SK-N-SH (cell line): ENCODE measurements around the gene ATR. TPM values are rescaled to one million over a fixed set of nuclear protein-coding genes. Genes with fewer than 3 reads are reported as not detected.

Source experiments
- CTCF ChIA-PET: fragments of 300-600, 350-600 bp; formaldehyde crosslinking; extraction: SDS; loops from one replicate; lab custom pipeline; 2021; lab: Yijun Ruan, JAX
- POLR2A ChIA-PET: fragments of 350-600 bp; sonication (Branson Sonifier 250); formaldehyde crosslinking; extraction: SDS; loops from one replicate; lab custom pipeline; 2020; ENCODE audit warnings: antibody characterized with exemption, inconsistent platforms; lab: Yijun Ruan, JAX
- DNase-seq: peaks from one replicate; pipeline ENCODE4 v3.0.0; 2012
- H2AFZ ChIP-seq: fragments of 200-600 bp; sonication (generic); 2 replicates; pipeline ENCODE4 v1.8.1; 2016; ENCODE audit warnings: antibody characterized with exemption, mild to moderate bottlenecking, low read depth
- H3F3A ChIP-seq: fragments of 200-600 bp; sonication (generic); replicated peaks from 2 replicates; pipeline ENCODE3; 2016; ENCODE audit warnings: antibody characterized with exemption, mild to moderate bottlenecking; ENCODE audit not compliant: insufficient read depth
- H3K27ac ChIP-seq, 2 experiments: fragments of 200-500 bp in 1 of 2; fragments of 200-600 bp in 1 of 2; sonication (Bioruptor generic) in 1 of 2; sonication (generic), shearing (Covaris generic) in 1 of 2; 2 replicates each; pipeline versions ENCODE4 v1.5.1 to v1.6.1; 2014 to 2016; ENCODE audit warnings: low read depth in 2 of 2, inconsistent platforms in 1 of 2, low read length in 1 of 2, mild to moderate bottlenecking in 1 of 2, mixed read lengths in 1 of 2
- H3K27me3 ChIP-seq: fragments of 200-600 bp; sonication (generic), shearing (Covaris generic); 2 replicates; pipeline ENCODE4 v1.6.1; 2016; ENCODE audit warnings: mixed run types; ENCODE audit not compliant: insufficient read depth
- H3K36me3 ChIP-seq, 2 experiments: fragments of 200-500 bp in 1 of 2; fragments of 200-600 bp in 1 of 2; sonication (Bioruptor generic) in 1 of 2; sonication (generic) in 1 of 2; replicated peaks in 1 of 2; 2 replicates each; pipeline versions ENCODE3 to v1.5.1; 2014 to 2016; ENCODE audit warnings: low read length in 1 of 2, mild to moderate bottlenecking in 1 of 2; ENCODE audit not compliant: insufficient read depth in 2 of 2, control insufficient read depth in 1 of 2
- H3K4me1 ChIP-seq, 2 experiments: fragments of 200-500 bp in 1 of 2; fragments of 200-600 bp in 1 of 2; sonication (Bioruptor generic) in 1 of 2; sonication (generic), shearing (Covaris generic) in 1 of 2; 2 replicates each; pipeline versions ENCODE4 v1.5.1 to v1.6.1; 2014 to 2016; ENCODE audit warnings: low read depth in 1 of 2, low read length in 1 of 2, mixed run types in 1 of 2; ENCODE audit not compliant: insufficient read depth in 2 of 2, control insufficient read depth in 1 of 2
- H3K4me2 ChIP-seq: fragments of 200-600 bp; sonication (generic), shearing (Covaris generic); 2 replicates; pipeline ENCODE4 v1.6.1; 2017; ENCODE audit warnings: mixed run types
- H3K4me3 ChIP-seq, 2 experiments: fragments of 200-500 bp in 1 of 2; fragments of 200-600 bp in 1 of 2; sonication (Bioruptor generic) in 1 of 2; sonication (generic), shearing (Covaris generic) in 1 of 2; 2 replicates each; pipeline versions ENCODE4 v1.5.1 to v1.8.1; 2014 to 2016; ENCODE audit warnings: low read depth in 2 of 2, inconsistent platforms in 1 of 2, low read length in 1 of 2, mild to moderate bottlenecking in 1 of 2, mixed read lengths in 1 of 2, moderate library complexity in 1 of 2
- H3K79me2 ChIP-seq: fragments of 200-600 bp; sonication (generic); 2 replicates; pipeline ENCODE4 v1.8.1; 2017; ENCODE audit warnings: mild to moderate bottlenecking; ENCODE audit not compliant: insufficient read depth
- H3K9ac ChIP-seq: fragments of 200-600 bp; sonication (generic); 2 replicates; pipeline ENCODE4 v1.6.1; 2017; ENCODE audit warnings: mixed run types
- H3K9me2 ChIP-seq: fragments of 200-600 bp; sonication (generic); 2 replicates; pipeline ENCODE4 v1.6.1; 2017; ENCODE audit warnings: mixed run types
- H3K9me3 ChIP-seq: fragments of 200-600 bp; sonication (generic); 2 replicates; pipeline ENCODE4 v1.6.1; 2017; ENCODE audit warnings: mixed run types, mild to moderate bottlenecking, moderate library complexity
- H4K20me1 ChIP-seq: fragments of 200-600 bp; sonication (generic); 2 replicates; pipeline ENCODE4 v1.6.1; 2017; ENCODE audit warnings: mild to moderate bottlenecking, mixed run types; ENCODE audit not compliant: insufficient read depth
- CTCF ChIP-seq: fragments of 200-600 bp; sonication (generic); IDR thresholded peaks from 2 replicates; pipeline ENCODE4 v1.6.1; 2017; ENCODE audit warnings: antibody characterized with exemption, mild to moderate bottlenecking, moderate library complexity
- FOXJ3 ChIP-seq: sonication (generic); formaldehyde crosslinking; IDR thresholded peaks from 2 replicates; pipeline ENCODE4 v1.5.1; 2020; ENCODE audit warnings: mild to moderate bottlenecking, missing genetic modification reagents
- GATA2 ChIP-seq: sonication (generic); formaldehyde crosslinking; IDR thresholded peaks from 2 replicates; pipeline ENCODE4 v1.5.0; 2020; ENCODE audit warnings: mild to moderate bottlenecking, missing genetic modification reagents
- IRF3 ChIP-seq: fragments of 150-350 bp; IDR thresholded peaks from 2 replicates; pipeline ENCODE4 v1.6.1; 2016; ENCODE audit warnings: mild to moderate bottlenecking, low read depth, low read length
- MXI1 ChIP-seq: IDR thresholded peaks from 2 replicates; pipeline ENCODE4 v1.6.1; 2012; ENCODE audit warnings: mild to moderate bottlenecking, low read depth, low read length, improper control_type of control experiment
- NRF1 ChIP-seq: IDR thresholded peaks from 2 replicates; pipeline ENCODE4 v1.6.1; 2012; ENCODE audit warnings: low read depth, mild to moderate bottlenecking, low read length
- RXRA ChIP-seq: IDR thresholded peaks from 2 replicates; pipeline ENCODE4 v1.4.0; 2012; ENCODE audit warnings: low read depth, mild to moderate bottlenecking, borderline replicate concordance
- SMC3 ChIP-seq: IDR thresholded peaks from 2 replicates; pipeline ENCODE4 v1.6.1; 2012; ENCODE audit warnings: low read depth, low read length, improper control_type of control experiment
- TCF12 ChIP-seq: IDR thresholded peaks from 2 replicates; pipeline ENCODE4 v1.4.0; 2012
- USF2 ChIP-seq: fragments of 150-350 bp; IDR thresholded peaks from 2 replicates; pipeline ENCODE4 v1.6.1; 2017; ENCODE audit warnings: antibody characterized with exemption, low read length, low read depth, borderline replicate concordance
- YY1 ChIP-seq: IDR thresholded peaks from 2 replicates; pipeline ENCODE4 v1.4.0; 2012; ENCODE audit warnings: low read depth, mild to moderate bottlenecking
- ZBTB33 ChIP-seq: IDR thresholded peaks from 2 replicates; pipeline ENCODE4 v1.4.0; 2012; ENCODE audit warnings: low read depth, borderline replicate concordance
- WGBS: methylation state at CpG from one replicate; pipeline ENCODE4 v1.1.6; 2017; ENCODE audit warnings: low lambda C conversion rate; 5-methylcytosine and 5-hydroxymethylcytosine counted together
- polyA plus RNA-seq, 3 experiments: library from polyadenylated mRNA; depleted of rRNA; stranded (reverse); fragments of >200 nt; gene quantifications; 2 replicates each; pipeline ENCODE4 v1.2.3, GENCODE V29; 2012

Gene ATR
- polyA plus RNA-seq, 1 of the 3 experiments (the other 2 are of a cell fraction), result 7.3 TPM

GRCh38 chr3:142429582-142429981, 149.0 kb downstream of the ATR start (continued):
- no peak for TF ChIP-seq IRF3
- TF ChIP-seq, all 33 proteins: peak for 0

GRCh38 chr3:142424754-142425153, 153.8 kb downstream of the ATR start:
- no peak overlapping the region for H3K27ac ChIP-seq
- H3K27me3 ChIP-seq, result no peaks in the 10 kb centered on the region
- H3K36me3 ChIP-seq, result peaks cover 31 to 45% of the 10 kb centered on the region in 2 experiments
- CTCF ChIA-PET, result no interaction called here
- no peaks in the 10 kb centered on the region for H3K9me2 ChIP-seq
- H3F3A ChIP-seq, result no peaks in the 10 kb centered on the region
- no peaks in the 10 kb centered on the region for H3K9me3 ChIP-seq
- H3K4me2 ChIP-seq, result no peak overlapping the region
- H3K9ac ChIP-seq, result no peak overlapping the region
- POLR2A ChIA-PET, result no interaction called here
- TF ChIP-seq USF2 (no peak), FOXJ3 (CRISPR knock-in tag) (no peak), IRF3 (no peak), NRF1 (no peak), GATA2 (CRISPR knock-in tag) (no peak), SMC3 (no peak), YY1 (no peak), MXI1 (no peak)
- no peak for DNase-seq
- H2AFZ ChIP-seq, result no peak overlapping the region
- 0 out of 2 replicates have a peak, but pooled peaks cover 5% of the 10 kb centered on the region for H3K79me2 ChIP-seq
- no peaks in the 10 kb centered on the region for H3K4me1 ChIP-seq
- H4K20me1 ChIP-seq, result no peaks in the 10 kb centered on the region
- no peak overlapping the region for H3K4me3 ChIP-seq
- 94% methylated on average over 1 of the region's 1 CpG for WGBS

GRCh38 chr3:142418926-142419592, 159.5 kb downstream of the ATR start:
- Histone ChIP-seq H3K4me2 (no peak overlapping the region), H3K36me3 (peaks cover 50 to 63% of the 10 kb centered on the region in 2 experiments), H2AFZ (no peak overlapping the region), H3K4me3 (no peak overlapping the region), H3K27ac (no peak overlapping the region), H3K9me3 (no peaks in the 10 kb centered on the region), H3K9me2 (no peaks in the 10 kb centered on the region), H3K79me2 (no peaks in the 10 kb centered on the region), H3K27me3 (no peaks in the 10 kb centered on the region), H3K9ac (no peak overlapping the region), H3F3A (no peaks in the 10 kb centered on the region), H3K4me1 (no peaks in the 10 kb centered on the region), H4K20me1 (no peaks in the 10 kb centered on the region)
- 98% methylated on average over 5 of the region's 5 CpGs for WGBS
- ChIA-PET POLR2A (no interaction called here), CTCF (interaction anchor here (1.1 kb wide), 1 partner anchor 19 kb away, joined by 3 read pairs; no protein-coding TSS in a partner anchor)
- DNase-seq, result no peak
- TF ChIP-seq TCF12, result no peak
- TF ChIP-seq RXRA, result no peak
- no peak for TF ChIP-seq CTCF
- TF ChIP-seq USF2, result no peak
- TF ChIP-seq ZBTB33, result no peak
